Trophoblast cell (in vitro differentiated cells and primary cell): ENCODE results near the gene CA12.
A peak's percentile ranks its signal among the peaks of the same experiment; 100 is the strongest.

Experiments
- DNase-seq, 2 donors: peaks; one replicate each; pipeline ENCODE4 v3.0.0-alpha.2; 2016
- H2AFZ ChIP-seq: 2 replicates; pipeline ENCODE4 v1.6.1; 2013; ENCODE audit warnings: low read length, moderate library complexity, mild to moderate bottlenecking; ENCODE audit not compliant: insufficient read depth, poor library complexity
- H2AK5ac ChIP-seq: 2 replicates; pipeline ENCODE4 v1.6.1; 2013; ENCODE audit warnings: mild to moderate bottlenecking, low read length
- H2BK120ac ChIP-seq: 2 replicates; pipeline ENCODE4 v1.6.1; 2013; ENCODE audit warnings: low read length, mild to moderate bottlenecking, moderate library complexity; ENCODE audit not compliant: insufficient read depth, poor library complexity
- H2BK12ac ChIP-seq: 2 replicates; pipeline ENCODE4 v1.6.1; 2013; ENCODE audit warnings: mild to moderate bottlenecking, low read length, moderate library complexity
- H2BK5ac ChIP-seq: 2 replicates; pipeline ENCODE4 v1.6.1; 2013; ENCODE audit warnings: low read length, low read depth, moderate library complexity, mild to moderate bottlenecking; ENCODE audit not compliant: poor library complexity
- H3K14ac ChIP-seq: 2 replicates; pipeline ENCODE4 v1.6.1; 2013; ENCODE audit warnings: mild to moderate bottlenecking, low read length
- H3K18ac ChIP-seq: 2 replicates; pipeline ENCODE4 v1.6.1; 2013; ENCODE audit warnings: mild to moderate bottlenecking, low read length
- H3K23ac ChIP-seq: 2 replicates; pipeline ENCODE4 v1.6.1; 2013; ENCODE audit warnings: low read length
- H3K27ac ChIP-seq: 2 replicates; pipeline ENCODE4 v1.5.1; 2013; ENCODE audit warnings: low read depth, mild to moderate bottlenecking, inconsistent platforms, low read length, moderate library complexity
- H3K27me3 ChIP-seq: 2 replicates; pipeline ENCODE4 v1.6.1; 2013; ENCODE audit warnings: inconsistent platforms, mild to moderate bottlenecking, low read length, moderate library complexity; ENCODE audit not compliant: insufficient read depth
- H3K36me3 ChIP-seq, 2 experiments: 1 replicate in 1 of 2; 2 replicates in 1 of 2; pipeline ENCODE4 v1.6.1; 2013; ENCODE audit warnings: low read length in 2 of 2, mild to moderate bottlenecking in 2 of 2, moderate library complexity in 1 of 2; ENCODE audit not compliant: insufficient read depth in 2 of 2, control insufficient read depth in 1 of 2
- H3K4ac ChIP-seq: 2 replicates; pipeline ENCODE4 v1.6.1; 2013; ENCODE audit warnings: low read depth, mild to moderate bottlenecking, low read length, moderate library complexity
- H3K4me1 ChIP-seq, 2 experiments: 1 replicate in 1 of 2; 2 replicates in 1 of 2; pipeline ENCODE4 v1.6.1; 2013; ENCODE audit warnings: low read length in 2 of 2, mild to moderate bottlenecking in 2 of 2, moderate library complexity in 1 of 2; ENCODE audit not compliant: insufficient read depth in 2 of 2, control insufficient read depth in 1 of 2
- H3K4me2 ChIP-seq: 2 replicates; pipeline ENCODE4 v1.6.1; 2013; ENCODE audit warnings: inconsistent platforms, mild to moderate bottlenecking, low read length, moderate library complexity
- H3K4me3 ChIP-seq: 2 replicates; pipeline ENCODE4 v1.5.1; 2013; ENCODE audit warnings: mild to moderate bottlenecking, low read depth, low read length, inconsistent platforms
- H3K79me1 ChIP-seq: one replicate; pipeline ENCODE4 v1.6.1; 2013; ENCODE audit warnings: low read length
- H3K79me2 ChIP-seq: 2 replicates; pipeline ENCODE4 v1.6.1; 2013; ENCODE audit warnings: low read length, mild to moderate bottlenecking; ENCODE audit not compliant: control insufficient read depth, insufficient read depth, poor library complexity
- H3K9ac ChIP-seq: 2 replicates; pipeline ENCODE4 v1.6.1; 2013; ENCODE audit warnings: mild to moderate bottlenecking, low read length
- H3K9me3 ChIP-seq: 2 replicates; pipeline ENCODE4 v1.6.1; 2013; ENCODE audit warnings: low read depth, mild to moderate bottlenecking, control low read depth, inconsistent platforms, low read length; ENCODE audit not compliant: insufficient read depth
- H4K12ac ChIP-seq: 2 replicates; pipeline ENCODE4 v1.6.1; 2013; ENCODE audit warnings: low read depth, mild to moderate bottlenecking, low read length, moderate library complexity
- H4K8ac ChIP-seq: 2 replicates; pipeline ENCODE4 v1.6.1; 2013; ENCODE audit warnings: low read depth, mild to moderate bottlenecking, low read length, moderate library complexity
- H4K91ac ChIP-seq: one replicate; pipeline ENCODE4 v1.6.1; 2013; ENCODE audit warnings: low read depth, mild to moderate bottlenecking, low read length, moderate library complexity
- WGBS: extraction: QIAGEN DNeasy Blood & Tissue Kit; methylation state at CpG from one replicate; pipeline ENCODE4 v1.1.7; 2013; ENCODE audit warnings: missing lambda C conversion rate; ENCODE audit not compliant: insufficient read length, insufficient coverage; ENCODE audit errors: extremely low coverage; 5-methylcytosine and 5-hydroxymethylcytosine counted together

The CA12 gene

GRCh38 chr15:63364399-63365272 lies 17.0 kb downstream of the CA12 start:
- Histone ChIP-seq H4K8ac (no peak overlapping the region), H3K79me1 (no peaks in the 10 kb centered on the region)
- no CpG with 5 or more reads among the region's 11 CpGs for WGBS

GRCh38 chr15:63363292-63363691 lies 18.4 kb downstream of the CA12 start:
- Histone ChIP-seq H3K79me2 (no peaks in the 10 kb centered on the region), H3K14ac (no peak overlapping the region), H2BK120ac (no peak overlapping the region), H3K4me2 (no peak overlapping the region), H2BK12ac (no peak overlapping the region), H3K4me1 (peaks cover 3 to 4% of the 10 kb centered on the region in 2 experiments), H3K9me3 (no peaks in the 10 kb centered on the region), H2AFZ (no peak overlapping the region), H4K91ac (no peak overlapping the region), H3K79me1 (no peaks in the 10 kb centered on the region), H3K36me3 (no peaks in the 10 kb centered on the region), H3K4ac (no peak overlapping the region), H2BK5ac (no peak overlapping the region), H3K18ac (no peak overlapping the region), H4K12ac (no peak overlapping the region), H3K27ac (no peak overlapping the region), H4K8ac (no peak overlapping the region), H3K23ac (no peak overlapping the region), H2AK5ac (no peak overlapping the region), H3K9ac (no peak overlapping the region), H3K27me3 (no peaks in the 10 kb centered on the region), H3K4me3 (no peak overlapping the region)
- DNase-seq: no peak
- no CpG with 5 or more reads among the region's 2 CpGs for WGBS

More at GRCh38 chr15:63364399-63365272, 17.0 kb downstream of the CA12 start:
- H3K14ac ChIP-seq: no peak overlapping the region
- no peak overlapping the region for H4K12ac ChIP-seq
- peaks cover 3 to 4% of the 10 kb centered on the region in 2 experiments for H3K4me1 ChIP-seq
- no peak overlapping the region for H2BK12ac ChIP-seq
- H2BK120ac ChIP-seq: no peak overlapping the region
- no peak overlapping the region for H3K4ac ChIP-seq
- H2AFZ ChIP-seq: no peak overlapping the region
- peak in 1 of 2 donors; percentile 53 for DNase-seq
- H3K9me3 ChIP-seq: no peaks in the 10 kb centered on the region
- no peak overlapping the region for H3K23ac ChIP-seq
- no peaks in the 10 kb centered on the region for H3K27me3 ChIP-seq
- no peak overlapping the region for H2BK5ac ChIP-seq
- H3K4me2 ChIP-seq: no peak overlapping the region
- no peak overlapping the region for H3K18ac ChIP-seq
- no peak overlapping the region for H3K27ac ChIP-seq
- H3K4me3 ChIP-seq: no peak overlapping the region
- H3K36me3 ChIP-seq: no peaks in the 10 kb centered on the region
- no peak overlapping the region for H4K91ac ChIP-seq
- H3K79me2 ChIP-seq: no peaks in the 10 kb centered on the region
- H3K9ac ChIP-seq: no peak overlapping the region
- H2AK5ac ChIP-seq: no peak overlapping the region

- Histone ChIP-seq H3K14ac (no peak overlapping the region), H2BK5ac (no peak overlapping the region), H3K9ac (no peak overlapping the region), H3K27ac (no peak overlapping the region), H2BK12ac (no peak overlapping the region), H3K4ac (no peak overlapping the region), H2AK5ac (no peak overlapping the region), H2AFZ (no peak overlapping the region), H4K91ac (no peak overlapping the region), H3K9me3 (no peaks in the 10 kb centered on the region), H3K79me1 (no peaks in the 10 kb centered on the region), H2BK120ac (no peak overlapping the region), H4K8ac (no peak overlapping the region), H3K23ac (no peak overlapping the region), H3K18ac (no peak overlapping the region), H3K4me1 (peaks cover 3 to 4% of the 10 kb centered on the region in 2 experiments), H3K4me2 (no peak overlapping the region), H3K36me3 (no peaks in the 10 kb centered on the region), H3K79me2 (no peaks in the 10 kb centered on the region), H3K27me3 (no peaks in the 10 kb centered on the region), H4K12ac (no peak overlapping the region), H3K4me3 (no peak overlapping the region)
- no peak for DNase-seq
- no CpG with 5 or more reads among the region's 7 CpGs for WGBS
Observed at GRCh38 chr15:63362885-63363284, 18.8 kb downstream of the CA12 start.

GRCh38 chr15:63362196-63362595 lies 19.4 kb downstream of the CA12 start:
- H3K9ac ChIP-seq: no peak overlapping the region
- H3K27ac ChIP-seq: no peak overlapping the region
- no peaks in the 10 kb centered on the region for H3K27me3 ChIP-seq
- no peak overlapping the region for H2BK5ac ChIP-seq
- H3K9me3 ChIP-seq: no peaks in the 10 kb centered on the region
- no peak overlapping the region for H3K4ac ChIP-seq
- H2BK12ac ChIP-seq: no peak overlapping the region
- H3K36me3 ChIP-seq: no peaks in the 10 kb centered on the region
- no peaks in the 10 kb centered on the region for H3K79me1 ChIP-seq
- no peak overlapping the region for H3K14ac ChIP-seq
- no CpG with 5 or more reads among the region's 3 CpGs for WGBS
- H4K12ac ChIP-seq: no peak overlapping the region
- H3K4me3 ChIP-seq: no peak overlapping the region
- H3K79me2 ChIP-seq: no peaks in the 10 kb centered on the region
- DNase-seq: no peak
- H2AFZ ChIP-seq: no peak overlapping the region
- H3K4me2 ChIP-seq: no peak overlapping the region
- H4K8ac ChIP-seq: no peak overlapping the region
- no peak overlapping the region for H3K23ac ChIP-seq
- H2AK5ac ChIP-seq: no peak overlapping the region
- H2BK120ac ChIP-seq: no peak overlapping the region
- H4K91ac ChIP-seq: no peak overlapping the region
- H3K18ac ChIP-seq: no peak overlapping the region
- H3K4me1 ChIP-seq: peaks cover 3 to 4% of the 10 kb centered on the region in 2 experiments
